SJCRH30 (cell line): ENCODE results near the gene F10. TPM values are rescaled to one million over a fixed set of nuclear protein-coding genes. Genes with fewer than 3 reads are reported as not detected.

Experiments
- DNase-seq, 2 experiments: peaks; one replicate each; pipeline ENCODE4 v3.0.0-alpha.2; 2015 to 2020
- H3K27ac ChIP-seq: fragments of 250-450 bp; sonication (Bioruptor Pico); 2 replicates; pipeline ENCODE4 v1.5.1; 2020; ENCODE audit warnings: mild to moderate bottlenecking, moderate library complexity
- H3K27me3 ChIP-seq: fragments of 250-450 bp; sonication (Bioruptor Pico); 2 replicates; pipeline ENCODE4 v1.5.1; 2020; ENCODE audit warnings: mild to moderate bottlenecking, moderate library complexity
- H3K36me3 ChIP-seq: fragments of 250-450 bp; sonication (Bioruptor Pico); 2 replicates; pipeline ENCODE4 v1.5.1; 2020; ENCODE audit warnings: mild to moderate bottlenecking, moderate library complexity
- H3K4me1 ChIP-seq: fragments of 250-450 bp; sonication (Bioruptor Pico); 2 replicates; pipeline ENCODE4 v1.5.1; 2020; ENCODE audit warnings: mild to moderate bottlenecking, moderate library complexity
- H3K4me3 ChIP-seq: fragments of 250-450 bp; sonication (Bioruptor Pico); 2 replicates; pipeline ENCODE4 v1.5.1; 2020; ENCODE audit warnings: mild to moderate bottlenecking, moderate library complexity
- H3K9me3 ChIP-seq: fragments of 250-450 bp; sonication (Bioruptor Pico); replicated peaks from 2 replicates; pipeline ENCODE4 v1.5.1; 2020; ENCODE audit warnings: mild to moderate bottlenecking, moderate library complexity
- total RNA-seq: library from RNA; depleted of rRNA; stranded (reverse); fragments of >200 nt; shearing (Covaris generic); gene quantifications from 2 replicates; pipeline ENCODE4 v1.2.3, GENCODE V29; 2014; rRNA removed

The F10 gene
- total RNA-seq, 1 experiment from 2014 or later: 0.16 TPM

- no peak overlapping the region for H3K27ac ChIP-seq
- no peaks in the 10 kb centered on the region for H3K4me1 ChIP-seq
- DNase-seq: no peak
- no peak overlapping the region for H3K4me3 ChIP-seq
- H3K9me3 ChIP-seq: no peaks in the 10 kb centered on the region
- peaks cover 47% of the 10 kb centered on the region for H3K36me3 ChIP-seq
- no peaks in the 10 kb centered on the region for H3K27me3 ChIP-seq
Observed at GRCh38 chr13:113196970-113197737, 74.6 kb downstream of the F10 start.

Other genes starting within 250 kb of the F10 start
- 4.4 and 4.6 TPM in 2 replicates for gene MCF2L, start 153.6 kb upstream of the F10 start, total RNA-seq
- not detected in 2 replicates for gene F7, start 17.0 kb upstream of the F10 start, total RNA-seq
- gene PROZ, start 35.8 kb downstream of the F10 start, total RNA-seq: not detected in 2 replicates
- 59.5 and 64.6 TPM in 2 replicates for gene PCID2, start 85.9 kb downstream of the F10 start, total RNA-seq
- 67.4 and 67.6 TPM in 2 replicates for gene CUL4A, start 86.8 kb downstream of the F10 start, total RNA-seq
- gene LAMP1, start 174.4 kb downstream of the F10 start, total RNA-seq: 62.1 and 62.6 TPM in 2 replicates
- 0.89 and 1.2 TPM in 2 replicates for gene GRTP1, start 241.3 kb downstream of the F10 start, total RNA-seq